ENCODE results near the gene CELF2. TPM values are rescaled to one million over a fixed set of nuclear protein-coding genes. Genes with fewer than 3 reads are reported as not detected.
"Not testable (repeated sequence)": the region's sequence is repeated elsewhere in the genome, so short reads cannot be mapped to it uniquely, and the experiment has no call there.

The CELF2 gene
- total RNA-seq, 1 experiment from 2014 or later, result 21.3 TPM

- DNase-seq (ENCODE audit: low read depth), result no peak
Observed at GRCh38 chr10:11096422-11096821, 78.8 kb downstream of the CELF2 start.

- no peak for DNase-seq (ENCODE audit: low read depth)
Observed at GRCh38 chr10:11097686-11098085, 80.0 kb downstream of the CELF2 start.

- no peak for DNase-seq (ENCODE audit: low read depth)
Observed at GRCh38 chr10:11098666-11099065, 81.0 kb downstream of the CELF2 start.

GRCh38 chr10:11104772-11105675 lies 87.4 kb downstream of the CELF2 start:
- no peak for DNase-seq (ENCODE audit: low read depth)

- DNase-seq (ENCODE audit: low read depth), result no peak
Observed at GRCh38 chr10:11105676-11106004, 88.0 kb downstream of the CELF2 start.

GRCh38 chr10:11106621-11107374 lies 89.1 kb downstream of the CELF2 start:
- DNase-seq (ENCODE audit: low read depth), result no peak

- no peak for DNase-seq (ENCODE audit: low read depth)
Observed at GRCh38 chr10:11107948-11108347, 90.3 kb downstream of the CELF2 start.

GRCh38 chr10:11108356-11108755 lies 90.7 kb downstream of the CELF2 start:
- peak; percentile 18 for DNase-seq (ENCODE audit: low read depth)

GRCh38 chr10:11109590-11109989 lies 91.9 kb downstream of the CELF2 start:
- DNase-seq (ENCODE audit: low read depth), result no peak

- peak; percentile 11 for DNase-seq (ENCODE audit: low read depth)
Observed at GRCh38 chr10:11110539-11110938, 92.9 kb downstream of the CELF2 start.

GRCh38 chr10:11111490-11111889 lies 93.8 kb downstream of the CELF2 start:
- no peak for DNase-seq (ENCODE audit: low read depth)

GRCh38 chr10:11112718-11113117 lies 95.0 kb downstream of the CELF2 start:
- no peak for DNase-seq (ENCODE audit: low read depth)

- DNase-seq (ENCODE audit: low read depth), result no peak
Observed at GRCh38 chr10:11113156-11113555, 95.5 kb downstream of the CELF2 start.

- DNase-seq (ENCODE audit: low read depth), result no peak
Observed at GRCh38 chr10:11114269-11114668, 96.6 kb downstream of the CELF2 start.

- DNase-seq (ENCODE audit: low read depth), result no peak
Observed at GRCh38 chr10:11115337-11115736, 97.7 kb downstream of the CELF2 start.

- DNase-seq (ENCODE audit: low read depth), result no peak
Observed at GRCh38 chr10:11116361-11116760, 98.7 kb downstream of the CELF2 start.

GRCh38 chr10:11116817-11117216 lies 99.1 kb downstream of the CELF2 start:
- no peak for DNase-seq (ENCODE audit: low read depth)

GRCh38 chr10:11118686-11119085 lies 101.0 kb downstream of the CELF2 start:
- DNase-seq (ENCODE audit: low read depth), result no peak

- no peak for DNase-seq (ENCODE audit: low read depth)
Observed at GRCh38 chr10:11119843-11120242, 102.2 kb downstream of the CELF2 start.

- no peak for DNase-seq (ENCODE audit: low read depth)
Observed at GRCh38 chr10:11120711-11121110, 103.0 kb downstream of the CELF2 start.

- DNase-seq (ENCODE audit: low read depth), result not testable (repeated sequence)
Observed at GRCh38 chr10:11123892-11124291, 106.2 kb downstream of the CELF2 start.

- DNase-seq (ENCODE audit: low read depth), result no peak
Observed at GRCh38 chr10:11125004-11125403, 107.3 kb downstream of the CELF2 start.

GRCh38 chr10:11127017-11127416 lies 109.3 kb downstream of the CELF2 start:
- not testable (repeated sequence) for DNase-seq (ENCODE audit: low read depth)
